EH (cell line): ENCODE measurements around the gene TJP1.
"Not testable (repeated sequence)": the region's sequence is repeated elsewhere in the genome, so short reads cannot be mapped to it uniquely, and the experiment has no call there.

Experiments
- DNase-seq: peaks from one replicate; pipeline ENCODE4 v3.0.0-alpha.2; 2015; ENCODE audit warnings: low read depth

TJP1 gene

GRCh38 chr15:29704950-29705597 is 117.2 kb downstream of the TJP1 start:
- DNase-seq = no peak

- no peak for DNase-seq
Observed at GRCh38 chr15:29701151-29701550, 121.1 kb downstream of the TJP1 start.

GRCh38 chr15:29700296-29700695 is 122.0 kb downstream of the TJP1 start:
- no peak for DNase-seq

DNA sequence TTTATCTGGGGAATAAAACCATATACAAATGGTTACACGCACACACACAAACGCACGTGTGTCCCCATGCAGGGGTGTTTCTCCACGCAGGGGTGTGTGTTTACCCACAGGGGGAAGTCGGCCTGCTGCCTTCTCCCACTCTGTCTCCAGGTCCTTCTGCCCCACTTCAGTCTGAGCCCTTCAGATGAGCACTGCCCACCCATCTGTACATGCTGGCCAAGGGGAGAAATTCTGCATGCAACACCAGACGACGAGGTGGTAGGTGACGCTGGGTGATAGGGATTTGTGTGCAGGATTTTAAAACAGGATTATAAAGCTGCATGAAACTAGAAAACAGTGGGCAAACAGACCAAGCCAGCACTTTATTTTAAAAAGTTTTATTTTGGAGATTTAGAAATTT is 122.5 kb downstream of the TJP1 start:
- DNase-seq = no peak

GRCh38 chr15:29698030-29698701 is 124.1 kb downstream of the TJP1 start:
- DNase-seq = peak; percentile 62

DNA sequence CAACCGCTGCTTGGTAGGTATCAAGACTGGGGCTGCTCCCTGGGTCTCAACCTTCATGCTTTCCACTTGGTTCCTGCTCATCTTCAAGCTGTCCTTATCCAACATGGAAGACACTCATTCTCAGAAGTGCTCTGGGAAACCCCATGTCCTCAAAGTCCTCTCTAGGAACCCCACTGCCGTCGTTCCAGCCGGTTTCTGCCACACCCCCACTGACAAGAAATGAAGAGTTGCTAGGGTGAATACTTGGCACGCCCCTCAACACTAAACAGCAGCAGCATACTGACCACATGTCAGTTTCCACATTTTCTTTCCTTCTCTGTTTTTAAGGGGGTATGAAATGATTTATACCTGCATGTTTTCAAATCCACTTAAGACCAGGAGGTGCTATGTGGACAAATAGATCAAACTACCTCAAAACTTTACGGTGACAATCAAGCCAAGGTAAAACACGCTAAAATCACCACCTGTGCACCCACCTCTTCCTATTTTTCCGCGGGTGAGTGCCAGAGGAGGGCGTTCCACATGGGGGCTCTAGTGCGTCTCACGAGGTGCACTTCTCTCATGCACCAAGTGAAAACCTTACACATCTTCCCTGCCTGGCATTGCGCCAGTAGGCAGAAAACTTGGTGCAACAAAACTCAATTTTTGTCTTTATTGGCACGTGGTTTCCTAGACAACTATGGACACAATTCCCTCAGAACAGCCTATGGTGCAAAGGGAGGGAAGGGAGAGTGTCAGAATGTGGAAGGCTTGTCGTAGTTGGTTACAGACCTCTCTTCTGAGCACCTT is 125.1 kb downstream of the TJP1 start:
- no peak for DNase-seq

DNA sequence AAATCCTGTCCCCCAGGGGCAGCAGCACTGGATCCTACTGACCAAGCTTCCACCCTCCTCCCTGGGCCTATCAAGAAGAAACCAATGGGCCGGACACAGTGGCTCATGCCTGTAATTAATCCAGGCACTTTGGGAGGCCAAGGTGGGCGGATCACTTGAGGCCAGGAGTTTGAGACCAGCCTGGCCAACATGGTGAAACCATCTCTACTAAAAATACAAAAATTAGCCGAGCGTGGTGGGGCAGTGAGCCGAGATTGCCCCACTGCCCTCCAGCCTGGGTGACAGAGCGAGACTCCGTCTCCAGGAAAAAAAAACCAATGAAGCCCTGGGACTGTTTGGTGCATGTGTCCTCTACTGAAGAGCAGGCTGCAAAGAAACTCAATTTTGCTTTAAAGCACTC is 125.8 kb downstream of the TJP1 start:
- DNase-seq = not testable (repeated sequence)

- DNase-seq = peak; percentile 19
Observed at GRCh38 chr15:29695489-29696167, 126.6 kb downstream of the TJP1 start.

DNA sequence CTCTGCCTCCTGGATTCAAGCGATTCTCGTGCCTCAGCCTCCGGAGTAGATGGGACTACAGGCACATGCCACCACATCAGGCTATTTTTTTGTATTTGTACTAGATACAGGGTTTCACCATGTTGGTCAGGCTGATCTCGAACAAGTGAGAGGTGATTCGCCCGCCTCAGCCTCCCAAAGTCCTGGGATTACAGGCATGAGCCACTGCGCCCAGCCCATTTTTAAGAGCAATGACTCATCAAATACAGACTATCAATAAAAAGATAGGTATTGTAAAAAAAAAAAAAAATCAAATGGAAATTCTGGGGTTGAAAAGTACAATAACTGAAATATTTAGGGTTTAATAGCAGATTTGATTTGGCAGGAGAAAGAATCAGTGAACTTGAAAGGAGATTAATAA is 129.0 kb downstream of the TJP1 start:
- DNase-seq = peak; percentile 5

DNA sequence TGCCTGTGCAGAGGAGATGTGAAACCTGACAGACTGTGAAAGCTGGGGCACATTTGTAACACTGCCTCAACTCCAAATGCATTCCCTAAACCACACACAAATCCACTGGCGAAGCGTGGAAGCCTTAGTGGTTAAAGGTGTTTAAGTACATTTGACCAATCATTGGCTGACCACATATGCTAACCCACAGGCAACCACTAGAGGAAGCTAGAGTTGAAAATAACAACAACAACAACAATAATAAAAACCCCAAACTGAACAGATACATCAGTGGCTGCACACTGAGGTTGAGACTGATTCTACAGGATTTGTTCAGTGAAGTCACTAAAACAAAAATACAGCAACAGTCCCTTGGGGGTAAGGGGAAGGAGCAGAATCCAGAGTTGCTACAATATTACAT is 129.7 kb downstream of the TJP1 start:
- DNase-seq = no peak

DNA sequence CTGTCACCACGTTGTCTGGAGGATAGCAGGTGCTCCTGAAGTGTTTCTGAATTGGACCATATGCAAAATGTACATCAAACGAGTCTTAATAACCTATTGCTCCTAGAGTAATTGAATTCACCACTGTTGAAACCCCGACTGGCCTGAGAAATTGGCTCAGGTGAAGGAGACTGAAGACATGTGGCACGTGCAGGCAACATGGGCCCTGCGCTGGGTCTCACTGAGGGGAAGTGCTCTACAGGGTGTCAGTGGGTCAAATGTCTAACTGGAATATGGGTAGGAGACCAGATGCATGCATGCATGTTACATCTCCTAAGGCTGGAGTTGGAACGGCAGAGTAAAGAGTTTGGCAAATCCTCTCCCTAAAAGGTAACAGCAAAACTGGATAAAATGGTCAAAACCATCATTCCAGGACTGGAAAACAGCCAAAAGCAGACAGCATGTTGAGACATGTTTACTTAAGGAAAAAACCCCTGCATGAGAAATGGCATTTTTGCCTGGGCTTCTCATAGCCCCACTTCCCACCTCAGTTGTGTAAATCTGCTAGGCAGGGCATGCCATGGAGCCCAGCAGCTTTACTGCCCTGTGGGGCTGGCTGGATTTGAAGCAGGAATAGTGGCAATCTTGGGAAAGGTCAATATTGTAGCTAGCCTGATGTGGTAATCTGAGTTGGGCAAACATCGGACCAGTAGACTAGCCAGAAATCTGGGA is 131.3 kb downstream of the TJP1 start:
- DNase-seq = peak; percentile 24

DNA sequence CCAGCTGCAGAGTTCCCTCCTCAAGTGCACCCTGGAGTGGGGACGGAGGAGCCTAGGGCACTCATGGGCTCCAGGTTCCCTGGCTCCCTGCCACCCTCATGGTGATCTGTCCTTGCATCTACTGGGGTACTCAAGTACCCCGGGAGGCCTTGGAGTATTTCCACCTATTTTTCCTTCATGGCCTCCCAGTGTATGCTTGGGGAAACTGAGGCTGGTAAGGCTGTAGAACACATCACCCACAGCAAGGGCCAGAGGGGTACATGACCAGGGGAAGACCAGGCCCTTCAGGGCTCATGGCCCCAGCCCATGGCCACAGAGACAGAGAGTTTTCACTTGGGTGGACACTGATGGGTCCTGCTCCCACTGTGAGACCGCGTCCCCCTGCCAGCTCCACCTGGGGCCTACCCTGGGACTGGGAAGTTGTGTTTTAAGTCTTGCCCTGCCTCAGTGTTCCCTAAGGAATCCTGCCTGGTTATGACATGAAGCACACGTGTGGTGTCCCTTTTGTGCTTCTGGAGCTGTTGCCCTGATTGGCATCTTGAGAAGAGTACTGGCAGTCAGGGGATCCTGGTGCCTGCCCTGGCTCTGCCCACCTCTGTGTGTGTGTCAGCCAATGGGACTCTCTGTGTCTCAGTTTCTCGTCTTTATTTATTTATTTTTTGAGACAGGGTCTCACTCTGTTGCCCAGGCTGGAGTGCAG is 132.8 kb downstream of the TJP1 start:
- no peak for DNase-seq

- no peak for DNase-seq
Observed at GRCh38 chr15:29688506-29689286, 133.6 kb downstream of the TJP1 start.

- DNase-seq = no peak
Observed at GRCh38 chr15:29687939-29688505, 134.2 kb downstream of the TJP1 start.

DNA sequence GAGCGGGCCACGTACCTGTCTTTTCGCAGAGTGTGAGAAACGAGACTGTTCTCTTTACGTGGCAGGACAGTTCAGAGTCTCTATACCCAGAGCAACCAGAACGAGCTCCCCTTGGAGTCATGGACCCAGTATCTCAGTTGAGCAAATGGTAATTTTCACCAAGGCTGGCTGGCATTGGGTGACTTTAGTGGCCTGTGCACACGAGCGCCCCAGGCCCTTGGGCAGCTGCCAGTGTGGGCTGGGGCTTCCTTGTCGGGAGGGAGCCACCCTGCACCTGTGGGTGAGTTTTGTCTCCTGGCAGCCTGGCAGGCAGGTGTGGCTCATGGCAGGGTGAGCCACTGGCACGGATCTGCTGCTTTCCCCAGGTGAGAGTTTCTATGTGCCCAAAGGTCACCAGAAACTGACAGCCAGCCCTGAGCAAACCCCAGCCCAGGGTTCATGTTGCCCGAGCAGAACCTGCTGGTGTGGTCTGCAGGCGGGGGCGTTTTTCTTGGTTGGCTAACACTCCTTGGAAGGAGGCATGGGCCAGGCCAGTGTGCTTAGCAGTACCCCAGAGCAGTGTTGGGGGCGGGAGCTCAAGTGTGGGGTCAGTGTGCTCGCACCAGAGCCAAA is 135.0 kb downstream of the TJP1 start:
- no peak for DNase-seq

- DNase-seq = no peak
Observed at GRCh38 chr15:29686445-29687203, 135.6 kb downstream of the TJP1 start.

DNA sequence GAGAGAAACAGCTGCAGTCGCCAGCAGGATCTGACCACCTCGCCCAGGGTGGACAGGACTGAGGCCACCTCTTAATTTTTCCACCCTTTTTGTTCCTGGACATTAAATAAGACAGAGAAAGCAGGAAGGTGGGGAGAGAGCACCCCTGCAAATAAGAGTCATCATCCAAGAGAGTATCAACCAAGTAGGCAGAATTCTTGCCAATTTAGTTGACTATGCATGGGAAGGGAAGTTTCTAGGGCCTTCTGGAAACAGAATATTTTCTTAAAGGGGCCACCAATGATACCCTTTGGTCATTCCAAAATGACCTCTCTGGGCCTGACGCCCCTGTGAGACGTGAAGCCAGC is 136.2 kb downstream of the TJP1 start:
- no peak for DNase-seq

DNA sequence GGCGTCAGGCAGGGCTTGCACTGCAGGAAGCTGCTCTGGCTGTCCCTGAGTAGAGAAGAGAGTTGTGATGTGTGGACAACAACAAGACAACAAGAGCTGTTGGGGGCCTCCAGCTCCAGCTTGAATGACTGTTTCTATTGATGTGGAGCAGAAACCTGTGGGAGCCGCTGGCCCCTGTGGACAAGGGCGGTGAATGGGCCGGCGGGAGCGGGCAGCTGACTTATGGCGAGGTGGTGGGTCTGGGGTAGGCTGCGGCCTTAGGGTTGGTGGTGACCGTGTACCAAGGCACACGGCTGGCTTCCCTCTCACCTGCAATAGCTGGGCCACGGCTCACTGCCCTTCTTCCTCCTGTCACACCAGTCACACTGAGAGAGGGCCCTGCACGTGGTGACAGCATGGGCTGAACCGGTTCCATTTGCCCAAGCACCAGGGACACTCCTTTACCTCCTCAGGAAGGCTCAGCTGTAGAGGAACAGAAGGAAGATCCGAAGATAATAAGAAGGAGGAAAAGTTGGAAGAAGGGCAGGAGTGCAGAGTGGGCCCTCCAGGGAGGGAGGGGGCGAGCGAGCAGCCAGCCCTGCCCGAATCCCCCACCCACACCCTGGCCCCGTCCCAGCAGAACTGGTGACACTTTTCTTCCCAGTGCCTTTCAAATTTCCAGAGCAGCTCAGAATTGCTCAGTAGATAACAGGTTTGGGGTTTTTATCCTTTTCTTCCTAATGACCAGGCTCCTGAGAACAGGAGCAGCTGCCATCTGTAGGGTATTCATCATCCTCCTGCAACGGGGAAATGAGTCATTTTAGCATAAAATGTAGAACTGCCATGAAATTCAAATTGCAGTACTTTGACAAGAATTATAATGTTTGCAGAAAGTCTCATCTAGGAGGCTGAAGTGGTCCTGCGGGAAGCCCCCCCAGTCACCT is 136.9 kb downstream of the TJP1 start:
- DNase-seq = peak; percentile 63
